GM21737 (cell line): Measurements from ENCODE around the gene TAPBP.
A peak's percentile ranks its signal among the peaks of the same experiment; 100 is the strongest.
"Not testable (repeated sequence)": the region's sequence is repeated elsewhere in the genome, so short reads cannot be mapped to it uniquely, and the experiment has no call there.

Experiments
- ATAC-seq: cut with Tn5 transposase; IDR thresholded peaks from one replicate; pipeline ENCODE4 v1.9.1; 2021; ENCODE audit warnings: mild to moderate bottlenecking, moderate library complexity; ENCODE audit not compliant: unreplicated experiment

TAPBP gene

GRCh38 chr6:33313709-33314514, at the start of gene TAPBP:
TAPBP (minus strand) TSS chr6:33314078; CDS start chr6:33314041, 37 bp downstream.
- peak; percentile 34 for ATAC-seq

- ATAC-seq = not testable (repeated sequence)
These were observed 49.6 kb upstream of the TAPBP start for GRCh38 chr6:33363486-33363885.

GRCh38 chr6:33359331-33359730, 45.5 kb upstream of the TAPBP start:
- ATAC-seq = no peak

GRCh38 chr6:33357160-33357871, 43.4 kb upstream of the TAPBP start:
- not testable (repeated sequence) for ATAC-seq

GRCh38 chr6:33356295-33356694, 42.4 kb upstream of the TAPBP start:
- ATAC-seq = no peak

- not testable (repeated sequence) for ATAC-seq
These were observed 42.0 kb upstream of the TAPBP start for GRCh38 chr6:33355860-33356259.

DNA sequence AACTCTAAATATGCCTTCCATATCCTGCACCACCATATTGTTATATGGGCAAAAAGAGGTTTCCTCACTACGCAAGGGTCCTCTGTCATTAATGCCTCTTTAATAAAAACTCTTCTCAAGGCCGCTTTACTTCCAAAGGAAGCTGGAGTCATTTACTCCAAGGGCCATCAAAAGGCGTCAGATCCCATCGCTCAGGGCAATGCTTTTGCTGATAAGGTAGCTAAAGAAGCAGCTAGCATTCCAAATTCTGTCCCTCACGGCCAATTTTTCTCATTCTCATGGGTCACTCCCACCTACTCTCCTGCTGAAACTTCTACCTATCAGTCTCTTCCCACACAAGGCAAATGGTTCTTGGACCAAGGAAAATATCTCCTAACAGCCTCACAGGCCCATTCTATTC, 33.9 kb upstream of the TAPBP start:
- ATAC-seq = no peak

GRCh38 chr6:33346972-33347371, 33.1 kb upstream of the TAPBP start:
- ATAC-seq = not testable (repeated sequence)

DNA sequence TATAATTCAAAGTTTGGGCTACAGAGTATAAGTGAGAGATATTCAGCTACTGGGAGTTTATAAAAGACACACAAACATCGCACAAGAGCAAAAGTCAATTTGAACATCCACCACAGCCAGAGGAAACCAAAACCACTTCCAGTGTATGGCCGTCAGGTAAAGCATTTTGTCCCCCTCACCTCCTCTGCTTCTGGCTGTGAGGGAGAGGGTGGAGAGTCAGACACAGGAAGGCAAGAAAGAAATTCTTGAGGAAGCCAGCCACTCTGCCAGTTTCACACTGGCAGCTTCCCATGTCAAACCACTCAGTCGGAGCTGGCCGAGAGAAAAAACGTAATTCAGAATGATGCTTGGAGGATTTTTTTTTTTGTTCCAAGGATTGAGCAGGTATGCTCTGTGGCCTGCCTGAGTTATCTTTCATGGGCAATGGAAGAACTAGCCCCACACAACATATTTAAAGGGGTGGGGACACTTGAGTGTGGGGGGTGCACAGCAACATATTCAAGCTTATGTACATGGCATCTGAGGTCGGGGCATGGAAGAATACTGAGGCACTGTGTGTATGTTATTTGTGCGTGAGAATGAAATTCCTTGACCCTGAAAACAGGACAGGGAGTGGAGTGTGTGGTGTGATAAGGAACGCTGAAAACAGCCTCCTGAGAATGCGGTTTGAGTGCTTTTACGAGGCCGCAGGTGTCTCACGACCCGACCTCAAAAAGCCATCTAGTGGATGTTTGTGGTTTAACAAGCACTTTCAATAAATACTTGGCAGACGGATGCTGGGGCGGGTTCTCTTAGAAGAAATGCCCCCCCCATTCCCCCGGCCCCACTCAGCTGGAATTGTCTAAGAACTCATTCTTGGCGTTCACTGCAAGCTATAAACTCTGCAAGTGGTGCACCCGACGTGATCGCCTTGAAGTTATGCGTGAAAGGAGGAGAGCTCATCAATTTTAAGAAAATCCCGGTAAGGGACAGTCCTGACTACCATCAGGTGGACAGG, 31.1 kb upstream of the TAPBP start:
- ATAC-seq = no peak

DNA sequence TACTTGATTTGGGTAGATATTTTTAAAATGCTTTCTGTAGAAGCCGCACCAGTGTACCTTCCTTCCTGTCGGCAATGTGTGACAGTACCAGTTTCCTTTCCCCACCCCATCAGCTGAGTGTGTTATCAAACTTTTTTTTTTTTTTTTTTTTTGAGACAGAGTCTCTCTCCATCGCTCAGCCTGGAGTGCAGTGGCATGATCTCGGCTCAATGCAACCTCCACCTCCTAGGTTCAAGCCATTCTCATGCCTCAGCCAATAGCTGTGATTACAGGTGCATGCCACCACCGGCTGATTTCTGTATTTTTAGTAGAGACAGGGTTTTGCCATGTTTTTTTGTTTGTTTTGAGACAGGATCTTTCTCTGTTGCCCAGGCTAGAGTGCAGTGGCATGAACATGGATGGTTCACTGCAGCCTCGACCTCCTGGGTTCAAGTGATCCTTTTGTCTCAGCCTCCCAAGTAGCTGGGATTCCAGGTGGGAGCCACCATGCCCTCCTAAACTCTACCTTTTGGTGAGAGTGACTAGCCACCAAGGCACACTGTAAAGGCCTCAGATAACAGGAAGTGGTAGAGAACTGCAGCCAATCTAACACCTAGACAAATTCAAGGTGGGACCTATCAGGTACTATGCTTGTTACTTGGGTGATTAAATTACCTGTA, 30.2 kb upstream of the TAPBP start:
- no peak for ATAC-seq

DNA sequence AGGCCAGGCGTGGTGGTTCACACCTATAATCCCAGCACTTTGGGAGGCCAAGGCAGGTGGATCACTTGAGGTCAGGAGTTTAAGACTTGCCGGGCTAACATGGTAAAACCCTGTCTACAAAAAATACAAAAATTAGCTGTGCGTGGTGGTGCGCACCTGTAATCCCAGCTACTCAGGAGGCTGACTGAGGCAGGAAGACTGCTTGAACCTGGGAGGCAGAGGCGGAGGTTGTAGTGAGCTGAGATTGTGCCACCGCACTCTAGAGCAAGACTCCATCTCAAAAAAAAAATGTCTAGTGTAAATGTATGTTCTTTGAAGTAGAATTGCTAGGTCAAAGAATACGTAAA, 29.7 kb upstream of the TAPBP start:
- not testable (repeated sequence) for ATAC-seq

DNA sequence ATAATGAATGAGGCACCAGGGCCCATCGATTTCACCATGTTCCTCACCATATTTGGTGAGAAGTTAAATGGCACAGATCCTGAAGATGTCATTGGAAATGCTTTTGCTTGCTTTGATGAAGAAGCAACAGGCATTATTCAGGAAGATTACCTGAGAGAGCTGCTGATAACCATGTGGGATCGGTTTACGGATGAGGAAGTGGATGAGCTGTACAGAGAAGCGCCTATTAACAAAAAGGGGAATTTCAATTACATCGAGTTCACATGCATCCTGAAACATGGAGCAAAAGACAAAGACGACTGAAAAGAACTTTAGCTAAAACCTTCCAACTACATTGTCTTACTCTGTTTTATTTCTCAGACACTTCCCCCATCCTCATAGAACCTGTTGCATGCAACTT, 25.3 kb upstream of the TAPBP start:
- no peak for ATAC-seq

GRCh38 chr6:33336495-33336894, 22.6 kb upstream of the TAPBP start:
- no peak for ATAC-seq

- ATAC-seq = no peak
These were observed 22.0 kb upstream of the TAPBP start for GRCh38 chr6:33335916-33336315.

GRCh38 chr6:33333666-33334065, 19.8 kb upstream of the TAPBP start:
- ATAC-seq = no peak

GRCh38 chr6:33330736-33331135, 16.9 kb upstream of the TAPBP start:
- ATAC-seq = no peak

GRCh38 chr6:33329058-33329457, 15.2 kb upstream of the TAPBP start:
- no peak for ATAC-seq

GRCh38 chr6:33324125-33324524, 10.2 kb upstream of the TAPBP start:
- ATAC-seq = no peak

DNA sequence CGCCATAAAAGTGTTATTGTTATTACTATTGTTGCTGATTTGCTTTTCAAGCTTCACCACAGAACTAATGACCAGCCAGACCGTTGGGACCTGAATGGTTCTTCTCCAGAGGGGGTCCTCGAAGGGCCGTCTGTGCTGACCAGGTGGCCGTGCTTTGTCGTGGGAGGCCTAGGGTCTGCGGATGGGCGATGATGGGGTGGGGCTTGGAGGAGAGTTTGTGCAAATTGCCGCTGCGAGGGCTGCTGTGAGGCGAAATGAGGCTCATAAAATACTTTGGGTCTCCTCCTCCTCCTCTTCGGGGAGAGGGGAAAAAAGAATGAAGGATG, 9.7 kb upstream of the TAPBP start:
- ATAC-seq = no peak

- no peak for ATAC-seq
These were observed 7.3 kb upstream of the TAPBP start for GRCh38 chr6:33321227-33321626.
